ENCODE data around the gene CTSD. TPM values are rescaled to one million over a fixed set of nuclear protein-coding genes. Genes with fewer than 3 reads are reported as not detected.
"Not testable (repeated sequence)": the region's sequence is repeated elsewhere in the genome, so short reads cannot be mapped to it uniquely, and the experiment has no call there.

Gene CTSD
- total and polyA plus RNA-seq, 8 donors: 124 to 2,455 (median 147) TPM

- TF ChIP-seq CTCF (IDR thresholded peaks at IDR 0.05): no peak
- peak overlapping the region in 1 of 2 donors; percentile 93 for H3K27ac ChIP-seq
- intact Hi-C loops (cut with DNase I): no loop called here
- peaks cover 3 to 52% of the 10 kb centered on the region in 2 donors for H3K4me1 ChIP-seq
- peak in 2 of 4 donors; percentile 56 to 84 for DNase-seq
- no peaks in the 10 kb centered on the region for H3K27me3 ChIP-seq
- H3K36me3 ChIP-seq: no peaks in the 10 kb centered on the region
- H3K4me3 ChIP-seq: no peak overlapping the region
- H3K9me3 ChIP-seq: no peaks in the 10 kb centered on the region
- ATAC-seq: peak; percentile 7
These were observed 6.8 kb upstream of the CTSD start for GRCh38 chr11:1770528-1770927.

GRCh38 chr11:1770061-1770460 lies 6.3 kb upstream of the CTSD start:
- Histone ChIP-seq H3K4me1 (peaks cover 3 to 52% of the 10 kb centered on the region in 2 donors), H3K4me3 (no peak overlapping the region), H3K36me3 (no peaks in the 10 kb centered on the region), H3K9me3 (no peaks in the 10 kb centered on the region), H3K27me3 (no peaks in the 10 kb centered on the region), H3K27ac (peak overlapping the region in 1 of 2 donors; percentile 93)
- ATAC-seq (no peak), DNase-seq (no peak)
- no peak for TF ChIP-seq CTCF (IDR thresholded peaks at IDR 0.05)
- intact Hi-C loops (cut with DNase I): no loop called here

- intact Hi-C loops (cut with DNase I); H3K36me3 ChIP-seq; H3K9me3 ChIP-seq; H3K4me3 ChIP-seq; ATAC-seq; H3K27me3 ChIP-seq: not testable (repeated sequence)
- Histone ChIP-seq H3K27ac (peak overlapping the region in 1 of 2 donors; percentile 93), H3K4me1 (peaks cover 4 to 57% of the 10 kb centered on the region in 2 donors)
- DNase-seq: peak in 2 of 4 donors; percentile 6 to 32
These were observed 5.7 kb upstream of the CTSD start for GRCh38 chr11:1769304-1769936.

- ATAC-seq: no peak
- no peaks in the 10 kb centered on the region for H3K9me3 ChIP-seq
- intact Hi-C loops (cut with DNase I): no loop called here
- H3K4me1 ChIP-seq: peaks cover 8 to 51% of the 10 kb centered on the region in 2 donors
- H3K36me3 ChIP-seq: no peaks in the 10 kb centered on the region
- DNase-seq: no peak
- no peak overlapping the region for H3K4me3 ChIP-seq
- no peak overlapping the region for H3K27ac ChIP-seq
- no peaks in the 10 kb centered on the region for H3K27me3 ChIP-seq
- TF ChIP-seq CTCF (IDR thresholded peaks at IDR 0.05): no peak
These were observed 4.4 kb upstream of the CTSD start for GRCh38 chr11:1768141-1768469.

- ATAC-seq (no peak), DNase-seq (peak in 1 of 4 donors; percentile 27)
- Histone ChIP-seq H3K27ac (no peak overlapping the region), H3K4me3 (no peak overlapping the region), H3K36me3 (no peaks in the 10 kb centered on the region), H3K4me1 (peaks cover 9 to 51% of the 10 kb centered on the region in 2 donors), H3K9me3 (no peaks in the 10 kb centered on the region), H3K27me3 (no peaks in the 10 kb centered on the region)
- intact Hi-C loops (cut with DNase I): no loop called here
- TF ChIP-seq CTCF (IDR thresholded peaks at IDR 0.05): no peak
These were observed 3.8 kb upstream of the CTSD start for GRCh38 chr11:1767399-1768140.

Measured in left lung (tissue), 10 donors.